HEK293T (cell line): ENCODE measurements around the gene LRMDA.

Source experiments
- CTCF ChIA-PET: fragments of 350-600 bp; formaldehyde crosslinking; extraction: SDS; loops from one replicate; lab custom pipeline; 2021; ENCODE audit warnings: antibody characterized with exemption, inconsistent platforms; lab: Yijun Ruan, JAX
- POLR2A ChIA-PET: fragments of 350-600 bp; formaldehyde crosslinking; extraction: SDS; loops from one replicate; lab custom pipeline; 2020; ENCODE audit warnings: antibody characterized with exemption, inconsistent platforms; lab: Yijun Ruan, JAX
- DNase-seq: peaks from one replicate; pipeline ENCODE4 v3.0.0; 2012; ENCODE audit warnings: mixed read lengths; ENCODE audit errors: extremely low spot score
- ARNT ChIP-seq: fragments of 450-650 bp; IDR thresholded peaks from 2 replicates; pipeline ENCODE4 v1.6.1; 2017; ENCODE audit warnings: mild to moderate bottlenecking
- BHLHE40 ChIP-seq: fragments of 450-650 bp; IDR thresholded peaks from 2 replicates; pipeline ENCODE4 v1.6.1; 2016; ENCODE audit warnings: mild to moderate bottlenecking, moderate library complexity, borderline replicate concordance
- CTBP1 ChIP-seq: fragments of 450-650 bp; IDR thresholded peaks from 2 replicates; pipeline ENCODE4 v1.6.1; 2016; ENCODE audit warnings: borderline replicate concordance
- ELF4 ChIP-seq: fragments of 450-650 bp; IDR thresholded peaks from 2 replicates; pipeline ENCODE4 v1.6.1; 2017; ENCODE audit warnings: antibody characterized with exemption
- FOXA1 ChIP-seq: fragments of 450-650 bp; IDR thresholded peaks from 2 replicates; pipeline ENCODE4 v1.6.1; 2016; ENCODE audit warnings: mild to moderate bottlenecking
- FOXK2 ChIP-seq: fragments of 450-650 bp; IDR thresholded peaks from 2 replicates; pipeline ENCODE4 v1.6.1; 2016; ENCODE audit warnings: mild to moderate bottlenecking
- FOXM1 ChIP-seq: fragments of 450-650 bp; IDR thresholded peaks from 2 replicates; pipeline ENCODE4 v1.6.1; 2017; ENCODE audit warnings: mild to moderate bottlenecking, borderline replicate concordance
- HDGF ChIP-seq: fragments of 450-650 bp; IDR thresholded peaks from 2 replicates; pipeline ENCODE4 v1.6.1; 2017; ENCODE audit warnings: antibody characterized with exemption, borderline replicate concordance
- L3MBTL2 ChIP-seq: fragments of 450-650 bp; conservative IDR thresholded peaks from 2 replicates; pipeline ENCODE4 v1.6.1; 2016; ENCODE audit warnings: mild to moderate bottlenecking
- LEF1 ChIP-seq: fragments of 450-650 bp; IDR thresholded peaks from 2 replicates; pipeline ENCODE4 v1.6.1; 2017; ENCODE audit warnings: mild to moderate bottlenecking, borderline replicate concordance
- NFRKB ChIP-seq: fragments of 450-650 bp; IDR thresholded peaks from 2 replicates; pipeline ENCODE4 v1.6.1; 2016; ENCODE audit warnings: mild to moderate bottlenecking, moderate library complexity
- PKNOX1 ChIP-seq: fragments of 450-650 bp; IDR thresholded peaks from 2 replicates; pipeline ENCODE4 v1.6.1; 2016
- SP1 ChIP-seq: fragments of 450-650 bp; IDR thresholded peaks from 2 replicates; pipeline ENCODE4 v1.6.1; 2017
- SUZ12 ChIP-seq: fragments of 450-650 bp; IDR thresholded peaks from 2 replicates; pipeline ENCODE4 v1.6.1; 2016; ENCODE audit warnings: mild to moderate bottlenecking
- TARDBP ChIP-seq: fragments of 450-650 bp; IDR thresholded peaks from 2 replicates; pipeline ENCODE4 v1.6.1; 2016
- ZNF384 ChIP-seq: fragments of 450-650 bp; IDR thresholded peaks from 2 replicates; pipeline ENCODE4 v1.6.1; 2016

LRMDA gene

GRCh38 chr10:75883081-75884072 is 452.0 kb downstream of the LRMDA start:
- POLR2A ChIA-PET = no interaction called here
- TF ChIP-seq L3MBTL2 (no peak), HDGF (no peak), PKNOX1 (no peak), FOXK2 (no peak), CTBP1 (no peak), SUZ12 (no peak), BHLHE40 (no peak), ELF4 (no peak), SP1 (no peak), ARNT (no peak), LEF1 (no peak), TARDBP (no peak), FOXM1 (no peak), NFRKB (no peak)
- CTCF ChIA-PET = no interaction called here
- no peak for DNase-seq

- no peak for DNase-seq
- CTCF ChIA-PET = no interaction called here
- TF ChIP-seq PKNOX1 (no peak), CTBP1 (no peak), FOXA1 (no peak), HDGF (no peak)
- POLR2A ChIA-PET = no interaction called here
Measured at GRCh38 chr10:75884808-75885207, 453.4 kb downstream of the LRMDA start.

- peak; percentile 83 for TF ChIP-seq ZNF384
- no peak for TF ChIP-seq NFRKB
- CTCF ChIA-PET = interaction anchor here (0.7 kb wide), 1 partner anchor 70 kb away, joined by 3 read pairs; no protein-coding TSS in a partner anchor
- POLR2A ChIA-PET = no interaction called here
- DNase-seq = no peak
Measured at GRCh38 chr10:75887369-75887768, 455.9 kb downstream of the LRMDA start.

GRCh38 chr10:75887992-75888680 is 456.7 kb downstream of the LRMDA start:
- no peak for DNase-seq
- TF ChIP-seq ELF4 (no peak), HDGF (no peak), FOXM1 (no peak), CTBP1 (no peak), L3MBTL2 (no peak), NFRKB (no peak), FOXK2 (no peak), ARNT (no peak), SP1 (no peak), TARDBP (no peak), FOXA1 (no peak), SUZ12 (no peak), BHLHE40 (no peak), LEF1 (no peak), PKNOX1 (no peak)
- CTCF ChIA-PET = interaction anchor here (0.7 kb wide), 1 partner anchor 70 kb away, joined by 3 read pairs; no protein-coding TSS in a partner anchor
- POLR2A ChIA-PET = no interaction called here

GRCh38 chr10:75889051-75889450 is 457.6 kb downstream of the LRMDA start:
- TF ChIP-seq ARNT = no peak
- TF ChIP-seq ELF4 = no peak
- TF ChIP-seq TARDBP = no peak
- TF ChIP-seq L3MBTL2 = no peak
- no peak for TF ChIP-seq ZNF384
- TF ChIP-seq PKNOX1 = no peak
- no peak for TF ChIP-seq FOXK2
- TF ChIP-seq HDGF = no peak
- TF ChIP-seq FOXA1 = no peak
- TF ChIP-seq SP1 = no peak
- TF ChIP-seq BHLHE40 = no peak
- no peak for TF ChIP-seq NFRKB
- TF ChIP-seq SUZ12 = no peak
- no peak for TF ChIP-seq LEF1
- TF ChIP-seq FOXM1 = no peak
- TF ChIP-seq CTBP1 = no peak
- CTCF ChIA-PET = no interaction called here
- DNase-seq = no peak
- POLR2A ChIA-PET = interaction anchor here (1.4 kb wide), 1 partner anchor 9 kb away, joined by 5 read pairs; no protein-coding TSS in a partner anchor
